Measurements from ENCODE around the gene LAD1.

Gene LAD1

GRCh38 chr1:201346337-201346939 lies 52.7 kb downstream of the LAD1 start:
- peak; percentile 28 for DNase-seq

- DNase-seq = no peak
Observed at GRCh38 chr1:201345081-201345355, 54.1 kb downstream of the LAD1 start.

DNA sequence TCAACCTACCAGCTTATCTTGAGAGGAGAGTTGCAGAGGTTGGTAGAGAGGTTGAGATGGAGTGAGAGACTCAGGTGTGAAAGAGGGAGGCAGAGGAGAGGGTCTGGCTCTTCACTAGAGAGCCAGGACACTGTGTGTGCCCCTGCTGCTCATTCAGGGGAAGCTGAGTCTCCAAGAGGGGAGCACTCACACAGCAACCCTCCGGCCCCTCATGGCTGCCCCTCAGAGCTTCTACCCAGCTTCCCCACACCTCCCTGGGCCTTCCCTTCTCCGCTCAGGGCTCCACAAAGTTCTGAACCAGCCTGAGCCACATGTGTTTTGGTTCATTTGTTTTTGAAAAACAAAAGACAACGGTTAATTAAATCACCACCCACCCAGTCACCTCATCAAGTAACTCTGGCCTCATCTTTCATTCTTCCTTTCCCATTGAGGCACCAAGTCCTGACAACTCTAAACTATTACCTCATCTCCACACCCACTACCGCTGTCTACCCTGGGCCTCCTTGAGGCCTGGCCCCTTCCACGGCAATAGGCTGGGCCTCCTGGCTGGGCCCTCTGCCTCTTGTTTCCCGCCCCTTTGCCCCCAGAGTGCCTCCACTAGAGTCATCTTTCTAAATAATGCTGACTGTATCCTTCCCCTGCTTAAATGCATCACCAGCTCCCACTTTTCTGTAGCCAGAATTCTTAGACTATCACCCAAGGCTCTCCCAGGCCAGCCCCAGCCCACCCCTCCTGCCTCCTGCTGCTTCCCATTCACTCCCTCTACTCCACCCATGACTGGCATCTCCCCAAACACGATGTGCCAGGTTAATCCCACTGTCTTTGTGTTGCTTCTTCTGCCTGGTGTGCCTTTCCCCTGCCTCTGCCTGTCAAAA lies 54.7 kb downstream of the LAD1 start:
- no peak for DNase-seq

- DNase-seq = no peak
Observed at GRCh38 chr1:201341377-201341776, 57.7 kb downstream of the LAD1 start.

DNA sequence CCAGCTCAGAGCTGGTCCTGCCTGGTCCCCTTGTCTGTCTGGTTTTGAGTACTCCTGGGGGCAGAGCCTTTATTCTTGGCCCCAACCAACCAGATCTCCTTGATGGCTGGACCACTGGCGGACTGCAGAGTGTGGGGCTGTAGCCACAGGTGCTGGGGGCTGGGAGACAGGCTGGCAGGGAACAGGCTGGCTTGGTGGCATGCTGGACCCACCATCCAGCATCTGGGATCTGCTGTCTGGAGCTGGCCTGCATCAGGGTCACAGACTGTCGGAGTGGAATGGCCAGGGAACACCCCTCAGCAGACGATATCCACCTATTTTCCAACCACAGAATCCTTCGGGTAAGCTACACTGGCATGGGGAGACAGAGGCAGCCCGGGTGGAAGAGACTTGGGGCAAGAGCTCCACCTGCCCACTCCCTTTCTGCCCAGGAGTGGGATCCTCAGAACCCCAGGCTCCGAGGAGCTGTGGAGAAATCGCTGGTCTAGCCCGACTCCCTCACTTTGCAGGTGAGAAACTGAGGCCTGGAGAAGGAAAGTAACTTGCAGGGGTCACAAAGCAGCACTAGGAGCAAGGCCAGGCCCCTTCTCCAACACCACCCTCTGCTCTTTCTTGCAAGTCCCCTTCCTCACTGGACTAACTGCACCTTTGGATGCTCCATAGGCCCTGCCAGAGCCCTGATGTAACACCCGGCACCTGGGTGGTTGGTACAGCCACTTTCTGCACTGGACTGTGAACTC lies 62.2 kb downstream of the LAD1 start:
- DNase-seq = no peak

DNA sequence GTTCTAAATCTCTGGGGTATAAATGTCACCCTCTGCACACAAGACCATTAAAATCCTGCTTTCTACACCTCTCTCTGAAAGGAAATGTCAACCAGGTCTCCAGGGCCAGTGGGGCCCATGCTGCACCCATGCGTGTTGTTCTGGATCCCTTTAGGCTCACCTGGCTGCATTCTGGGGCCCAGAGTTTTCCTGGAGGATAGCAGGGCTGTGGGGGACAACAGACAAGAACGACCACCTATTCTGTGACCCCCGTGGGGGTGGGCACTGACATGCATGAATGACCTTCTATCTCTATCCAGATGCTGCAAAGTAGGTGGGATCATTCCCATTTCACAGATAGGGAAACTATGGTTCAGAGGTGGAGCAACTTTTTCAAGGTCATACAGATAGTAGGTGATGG lies 63.2 kb downstream of the LAD1 start:
- no peak for DNase-seq

- DNase-seq = no peak
Observed at GRCh38 chr1:201335174-201335870, 63.8 kb downstream of the LAD1 start.

- no peak for DNase-seq
Observed at GRCh38 chr1:201334325-201335173, 64.6 kb downstream of the LAD1 start.

GRCh38 chr1:201332616-201333335 lies 66.3 kb downstream of the LAD1 start:
- DNase-seq = no peak

- DNase-seq = no peak
Observed at GRCh38 chr1:201332021-201332420, 67.1 kb downstream of the LAD1 start.

DNA sequence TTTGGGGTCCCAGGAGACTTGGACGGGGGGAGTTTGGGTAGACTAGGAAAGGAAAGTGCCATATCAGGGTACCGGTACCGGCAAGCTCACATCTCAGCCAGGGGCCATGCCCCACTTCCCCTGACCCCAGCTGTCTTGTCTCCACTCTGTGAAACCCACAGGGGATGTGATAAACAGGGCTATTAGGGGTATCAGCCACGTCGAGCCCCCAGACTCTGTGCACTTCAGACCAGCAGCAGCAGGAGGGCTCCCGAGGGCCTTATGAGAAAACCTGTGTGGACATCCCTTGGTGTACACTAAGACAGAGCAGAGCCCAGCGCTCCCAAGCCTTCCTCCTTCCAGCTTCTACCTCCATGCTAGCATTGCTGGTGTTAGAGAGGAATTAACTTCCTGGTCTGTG lies 68.0 kb downstream of the LAD1 start:
- DNase-seq = no peak

All from NCI-H1092 treated with DMSO at 0.1 percent for 48 hours (cell line).